ENCODE measurements around the gene APOL2.
"Not testable (repeated sequence)": the region's sequence is repeated elsewhere in the genome, so short reads cannot be mapped to it uniquely, and the experiment has no call there.

The APOL2 gene

DNA sequence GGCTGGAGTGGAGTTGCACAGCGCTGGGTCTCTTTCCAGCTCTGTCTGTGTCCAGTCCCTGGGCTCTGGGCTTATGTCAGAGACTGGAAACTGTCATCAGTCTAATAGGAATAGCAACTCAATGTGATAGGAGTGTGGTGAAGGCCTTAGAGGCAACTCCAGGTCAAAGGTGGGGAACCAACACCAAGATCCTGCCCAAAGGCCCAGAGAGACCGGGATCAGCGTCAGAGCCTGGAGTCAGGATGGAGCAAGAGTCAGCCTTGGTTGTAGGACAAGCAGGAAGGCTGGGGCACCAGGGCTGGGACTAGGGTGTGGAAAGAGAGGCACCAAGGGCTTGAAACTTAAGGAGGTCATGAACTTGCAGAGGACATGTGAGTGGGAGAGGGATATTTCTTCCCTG lies 23.0 kb upstream of the APOL2 start:
- DNase-seq (ENCODE audit: low spot score) = not testable (repeated sequence)

DNA sequence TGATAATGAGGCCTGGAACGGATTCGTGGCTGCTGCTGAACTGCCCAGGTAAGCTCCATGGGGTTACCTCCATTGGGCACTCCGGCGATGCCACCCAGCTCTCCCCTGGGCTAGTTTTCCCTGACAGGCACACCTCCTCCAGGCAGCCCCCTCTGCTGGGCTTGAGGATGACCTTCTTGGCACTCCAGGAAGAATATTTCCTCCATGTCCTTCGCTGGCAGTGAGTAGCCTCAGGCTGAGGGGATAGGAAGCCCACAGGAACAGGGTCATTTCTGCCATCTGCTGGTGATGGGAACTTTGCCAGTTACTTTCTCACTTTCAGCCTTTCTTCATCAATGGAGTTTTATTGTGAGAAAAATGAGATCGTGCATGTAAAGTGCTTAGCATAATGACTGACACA lies 22.3 kb upstream of the APOL2 start:
- not testable (repeated sequence) for DNase-seq (ENCODE audit: low spot score)

DNA sequence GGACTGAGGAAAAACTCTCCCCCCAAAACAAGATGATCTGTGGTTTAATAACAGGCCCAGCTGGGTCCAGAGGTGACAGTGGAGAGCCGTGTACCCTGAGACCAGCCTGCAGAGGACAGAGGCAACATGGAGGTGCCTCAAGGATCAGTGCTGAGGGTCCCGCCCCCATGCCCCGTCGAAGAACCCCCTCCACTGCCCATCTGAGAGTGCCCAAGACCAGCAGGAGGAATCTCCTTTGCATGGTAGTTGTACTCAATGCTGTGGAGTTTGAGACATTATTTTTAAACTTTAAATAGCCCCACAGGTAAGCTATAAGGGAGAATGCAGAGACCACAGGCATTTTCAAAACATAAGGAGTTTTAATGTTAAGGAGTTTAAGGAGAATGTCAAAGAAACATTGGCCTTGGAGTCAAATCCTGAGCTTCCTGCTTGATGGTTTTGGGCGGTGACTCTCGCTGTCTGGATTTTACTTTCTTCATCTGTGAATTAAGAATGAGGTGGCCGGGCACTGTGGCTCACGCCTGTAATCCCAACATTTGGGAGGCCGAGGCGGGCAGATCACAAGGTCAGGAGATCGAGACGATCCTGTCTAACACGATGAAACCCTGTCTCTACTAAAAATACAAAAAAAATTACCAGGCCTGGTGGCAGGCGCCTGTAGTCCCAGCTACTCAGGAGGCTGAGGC lies 20.4 kb upstream of the APOL2 start:
- no peak for DNase-seq (ENCODE audit: low spot score)

DNA sequence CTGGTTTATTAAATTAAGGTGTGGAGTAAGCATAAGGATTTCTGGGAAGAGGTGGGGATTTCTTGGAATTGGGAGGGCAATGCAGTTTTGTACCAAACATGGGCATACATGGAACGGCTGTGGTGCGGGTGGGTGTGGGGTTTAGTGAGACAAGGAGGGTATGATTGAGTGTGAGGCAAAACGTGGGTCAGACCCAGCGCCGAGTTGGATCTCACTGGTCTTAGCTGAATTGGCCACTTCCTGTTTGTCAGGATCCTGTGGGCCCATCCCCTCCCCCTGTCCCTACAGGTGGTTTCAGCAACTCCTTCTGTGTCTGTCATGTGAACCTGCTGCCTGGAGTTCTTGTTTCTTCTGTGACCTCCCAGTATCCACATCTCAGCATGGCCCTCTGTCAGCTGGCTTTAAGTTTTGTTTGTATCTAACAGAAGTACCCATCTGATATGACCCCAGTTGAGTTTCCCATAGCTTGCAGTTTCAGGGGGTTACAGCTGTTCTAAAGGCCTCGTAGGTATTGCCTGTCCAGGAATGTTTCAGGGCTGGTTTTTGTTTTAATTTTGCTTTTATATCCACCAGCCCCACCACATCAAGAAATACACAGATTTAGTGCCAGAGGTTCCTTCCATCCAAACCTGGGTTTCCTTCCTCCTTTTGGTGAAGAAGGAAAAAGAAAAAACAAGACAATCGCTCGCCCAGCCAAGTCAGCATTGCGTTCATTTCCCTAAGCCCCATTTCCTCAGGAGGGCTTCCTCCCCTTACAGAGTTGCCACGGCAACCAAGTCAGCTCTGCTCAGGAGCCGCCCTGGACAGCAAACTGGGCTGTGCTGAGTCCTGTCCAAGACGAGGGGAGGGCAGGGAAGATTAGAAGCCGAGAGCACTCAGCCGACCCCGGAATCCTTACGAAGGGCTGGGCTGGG lies 19.6 kb upstream of the APOL2 start:
- no peak for DNase-seq (ENCODE audit: low spot score)

DNA sequence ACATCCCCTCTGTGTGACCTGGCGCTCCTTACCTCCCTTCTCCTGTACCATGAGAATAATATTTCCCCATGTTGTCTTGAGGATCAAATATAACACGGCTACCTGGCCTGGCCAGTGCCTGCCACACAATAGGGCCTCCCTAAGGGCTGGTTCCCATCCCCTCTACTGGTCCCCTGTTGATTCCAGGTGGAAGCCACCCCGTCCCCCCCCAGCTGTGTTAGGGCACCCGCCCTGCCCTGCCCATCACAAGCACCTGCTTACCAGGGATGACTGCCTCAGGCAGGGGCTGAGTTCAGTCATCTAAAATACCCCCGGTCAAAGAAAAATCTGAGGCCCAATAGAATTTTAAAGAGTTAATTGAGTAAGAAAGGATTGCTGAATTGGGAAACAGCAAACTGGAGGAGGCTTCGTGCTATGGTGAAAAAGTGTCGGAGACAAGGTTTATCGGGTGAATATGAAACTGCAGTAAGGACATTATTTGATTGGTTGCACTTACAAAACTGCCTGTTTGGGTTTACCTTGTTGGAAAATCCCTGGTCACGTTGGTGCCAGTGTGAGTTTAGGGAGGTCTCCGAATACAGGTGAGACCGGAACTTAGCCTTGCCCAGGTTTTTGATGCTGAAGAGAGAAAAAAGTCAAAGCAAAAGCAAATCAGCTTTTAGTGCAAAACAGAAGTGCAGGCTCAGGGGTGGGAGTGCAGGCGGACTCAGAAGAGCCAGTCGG lies 18.8 kb upstream of the APOL2 start:
- no peak for DNase-seq (ENCODE audit: low spot score)

DNA sequence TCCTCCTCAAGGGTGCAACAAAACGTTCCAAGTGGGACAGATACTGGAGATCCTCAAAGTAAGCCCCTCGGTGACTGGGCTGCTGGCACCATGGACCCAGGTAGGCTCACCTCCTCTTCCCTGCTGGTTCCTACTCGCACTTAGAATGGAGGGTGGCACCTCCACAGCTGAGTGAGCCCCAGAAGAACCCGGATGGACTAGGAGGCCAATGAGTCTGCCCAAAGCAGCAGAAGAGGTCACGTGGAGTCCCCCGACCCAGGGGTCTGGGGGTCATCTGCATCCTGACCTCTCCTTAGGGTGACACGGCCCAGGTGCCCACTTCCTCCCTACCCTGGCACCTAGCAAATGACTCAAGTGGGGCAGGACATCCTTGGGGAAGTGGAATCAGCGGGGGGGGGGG lies 18.0 kb upstream of the APOL2 start:
- no peak for DNase-seq (ENCODE audit: low spot score)

DNA sequence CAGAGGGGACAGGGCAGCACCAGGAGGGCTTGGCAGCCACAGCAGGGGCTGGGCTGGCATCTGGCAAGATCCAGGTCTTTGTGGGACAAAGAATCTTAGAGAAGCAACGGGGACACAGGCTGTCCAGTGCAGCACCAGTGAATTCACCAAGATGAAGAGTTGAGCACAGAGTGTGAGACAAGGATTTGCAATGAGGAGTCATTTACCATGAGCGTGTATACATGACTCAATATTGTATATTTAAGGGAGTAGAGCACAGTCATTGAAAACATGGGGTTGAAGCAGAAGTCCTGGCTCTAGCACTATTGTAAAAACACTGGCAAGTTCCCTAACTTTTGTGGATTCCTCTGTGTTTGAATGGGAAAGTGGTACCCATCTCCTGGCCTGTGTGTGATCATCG lies 17.2 kb upstream of the APOL2 start:
- DNase-seq (ENCODE audit: low spot score) = no peak

DNA sequence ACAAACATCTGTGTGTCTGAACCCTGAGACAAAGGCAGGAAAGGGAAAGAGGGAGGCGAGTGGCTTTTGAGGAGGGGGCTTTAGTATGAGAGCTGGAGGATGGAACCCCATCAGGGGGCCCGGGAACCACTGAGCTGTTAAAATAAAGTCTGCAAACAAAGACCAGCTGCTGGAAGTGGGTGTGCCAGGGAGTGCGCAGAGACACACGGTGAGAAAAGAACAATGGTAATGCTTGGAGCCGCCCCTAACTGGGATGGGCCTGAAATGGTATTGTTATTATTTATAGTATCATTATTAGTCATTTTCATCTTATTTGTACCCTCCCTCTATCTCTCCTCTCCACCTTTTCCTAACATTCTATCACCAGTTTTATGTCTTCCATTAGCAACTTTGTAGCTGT lies 16.2 kb upstream of the APOL2 start:
- DNase-seq (ENCODE audit: low spot score) = not testable (repeated sequence)

DNA sequence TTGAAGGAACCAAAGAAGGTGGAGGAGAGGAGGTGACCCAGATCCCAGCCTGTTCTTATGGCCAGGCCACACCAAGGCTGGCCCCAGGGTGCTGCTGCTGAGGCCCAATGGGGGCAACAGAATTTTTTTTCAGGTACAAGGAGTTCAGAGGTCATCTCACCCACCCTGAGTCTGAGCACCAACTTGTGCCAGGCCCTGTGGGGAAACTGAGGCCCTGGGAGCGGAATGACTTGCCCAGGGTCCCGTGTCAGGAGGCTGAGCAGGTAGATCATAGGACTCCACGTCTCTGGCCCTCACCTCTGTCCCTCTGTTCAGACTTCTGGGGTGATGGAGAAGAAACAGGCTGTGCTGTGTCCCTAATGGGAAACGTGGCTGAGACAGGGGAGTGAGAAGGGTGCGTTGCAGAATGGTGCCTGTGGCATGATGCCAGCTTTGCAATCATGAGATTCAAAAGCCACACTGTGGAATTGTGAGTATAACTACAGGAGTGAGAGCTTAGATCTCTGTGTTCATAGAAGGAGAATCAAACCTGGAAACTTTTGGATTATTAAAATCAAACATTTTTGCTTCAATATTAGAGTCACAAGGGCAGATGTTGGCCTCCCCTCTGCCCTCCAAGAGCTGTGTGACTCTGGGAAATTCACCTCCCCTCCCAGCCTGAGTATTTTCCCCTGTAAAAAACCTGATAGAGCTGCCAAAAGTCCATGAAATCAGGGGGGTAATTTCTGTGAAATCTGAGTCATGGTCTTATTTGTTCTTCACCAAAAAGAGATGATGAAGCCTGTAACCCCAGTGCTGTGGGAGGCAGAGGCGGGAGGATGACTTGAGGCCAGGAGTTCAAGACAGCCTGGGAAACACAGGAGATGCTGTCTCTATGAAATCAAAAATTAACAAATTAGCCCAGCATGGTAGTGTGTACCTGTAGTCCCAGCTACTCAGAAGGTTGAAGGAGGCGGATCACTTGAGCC lies 14.5 kb upstream of the APOL2 start:
- DNase-seq (ENCODE audit: low spot score) = no peak

DNA sequence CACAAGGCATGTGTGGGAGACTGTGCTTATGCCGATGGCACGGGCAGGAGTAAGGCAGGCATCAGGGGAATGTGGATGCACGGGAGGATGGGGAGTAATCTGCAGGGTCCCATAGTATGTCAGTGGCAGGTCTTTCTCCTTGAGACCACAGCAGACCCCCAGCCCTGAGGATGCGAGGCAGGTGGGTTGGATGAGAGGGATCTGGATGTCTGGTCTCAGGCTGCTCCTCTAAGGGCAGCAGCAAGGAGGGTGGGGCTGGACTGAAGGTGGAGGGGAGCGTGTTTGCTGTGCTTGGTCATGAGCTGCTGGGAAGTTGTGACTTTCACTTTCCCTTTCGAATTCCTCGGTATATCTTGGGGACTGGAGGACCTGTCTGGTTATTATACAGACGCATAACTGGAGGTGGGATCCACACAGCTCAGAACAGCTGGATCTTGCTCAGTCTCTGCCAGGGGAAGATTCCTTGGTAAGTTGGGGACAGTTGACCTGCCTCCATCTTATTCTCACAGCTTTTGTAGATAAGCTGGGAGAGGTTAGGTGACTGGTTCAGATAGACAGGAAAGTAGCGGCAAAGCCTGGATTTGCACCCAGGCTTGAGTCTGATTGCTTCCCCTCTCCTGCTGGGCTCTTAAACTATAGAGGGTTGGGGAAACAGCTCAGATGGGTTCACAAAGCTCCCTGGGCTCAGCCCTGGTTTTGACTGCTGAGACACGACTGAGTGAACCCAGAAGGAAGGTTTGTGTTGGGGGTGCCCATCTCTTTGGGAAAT lies 13.6 kb upstream of the APOL2 start, which contains the start of gene APOL1:
TSS of gene APOL1 (plus strand) at position 380 of the 769 bp plus-strand sequence. CDS start 1,823 bp downstream, outside the sequence.
- peak; percentile 67 for DNase-seq (ENCODE audit: low spot score)

DNA sequence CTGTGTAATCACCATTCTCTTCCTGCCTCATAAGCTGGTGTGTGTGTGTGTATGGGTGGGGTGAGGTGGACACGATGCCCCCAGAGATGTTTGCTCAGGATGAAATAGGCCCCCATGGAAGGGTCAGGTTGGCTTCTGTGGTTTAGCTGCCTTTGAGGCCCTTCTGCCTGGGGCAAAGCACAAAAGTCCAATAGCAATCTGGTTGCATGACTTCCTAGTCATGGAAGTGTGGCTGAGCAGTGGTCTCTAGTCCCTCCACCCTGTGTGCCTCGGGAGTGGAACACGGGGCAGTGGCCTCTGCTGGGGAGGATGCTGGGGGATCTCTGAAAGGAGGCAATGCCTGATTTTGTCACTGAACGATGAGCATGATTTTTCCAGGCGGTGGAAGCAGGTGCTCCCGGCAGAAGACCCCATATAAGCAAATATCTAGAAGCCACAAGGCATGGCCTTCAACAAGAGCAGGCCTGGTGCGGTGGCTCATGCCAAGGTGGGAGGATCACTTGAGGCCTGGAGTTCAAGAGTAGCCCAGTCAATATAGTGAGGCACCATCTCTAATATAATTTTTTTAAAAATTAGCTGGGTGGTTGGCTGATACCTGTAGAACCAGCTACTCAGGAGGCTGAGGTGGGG lies 12.8 kb upstream of the APOL2 start:
- not testable (repeated sequence) for DNase-seq (ENCODE audit: low spot score)

DNA sequence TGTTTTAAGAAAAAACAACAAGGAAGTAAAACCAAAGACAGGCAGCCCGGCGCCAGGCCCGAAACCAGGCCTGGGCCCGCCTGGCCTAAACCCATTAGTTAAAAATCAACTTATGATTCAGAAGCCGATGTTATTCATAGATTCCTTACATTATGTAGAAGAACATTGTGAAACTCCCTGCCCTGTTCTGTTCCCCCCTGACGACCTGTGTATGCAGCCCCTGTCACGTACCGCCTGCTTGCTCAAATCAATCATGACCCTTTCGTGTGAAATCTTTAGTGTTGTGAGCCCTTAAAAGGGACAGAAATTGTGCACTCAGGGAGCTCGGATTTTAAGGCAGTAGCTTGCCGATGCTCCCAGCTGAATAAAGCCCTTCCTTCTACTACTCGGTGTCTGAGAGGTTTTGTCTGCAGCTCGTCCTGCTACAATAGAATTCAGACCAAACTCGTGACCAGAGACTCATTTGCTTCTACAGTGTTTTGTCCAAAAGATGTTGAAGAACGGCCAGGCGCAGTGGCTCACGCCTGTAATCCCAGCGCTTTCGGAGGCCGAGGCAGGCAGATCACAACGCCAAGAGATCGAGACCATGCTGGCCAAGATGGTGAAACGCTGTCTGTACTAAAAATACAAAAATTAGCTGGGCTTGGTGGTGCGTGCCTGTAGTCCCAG lies 11.1 kb upstream of the APOL2 start:
- not testable (repeated sequence) for DNase-seq (ENCODE audit: low spot score)

DNA sequence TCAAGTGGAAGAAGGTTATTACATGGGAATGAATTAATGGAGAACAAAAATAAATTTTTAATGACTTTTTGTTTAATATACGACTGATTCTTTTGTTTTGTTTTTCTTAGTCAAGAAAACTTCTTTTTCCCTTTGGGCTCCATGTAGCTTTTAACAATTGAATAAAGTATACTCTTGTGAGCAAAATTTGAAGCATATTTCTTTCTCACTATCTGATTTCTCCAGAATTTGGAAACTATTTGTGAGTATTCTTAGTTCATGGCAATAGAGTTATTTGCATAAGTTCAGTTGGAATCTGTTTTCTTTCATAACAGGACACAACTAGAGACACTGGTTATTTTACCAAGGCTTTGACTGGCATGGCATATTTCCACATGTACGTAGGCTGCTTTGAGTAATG lies 9.8 kb upstream of the APOL2 start:
- DNase-seq (ENCODE audit: low spot score) = no peak

DNA sequence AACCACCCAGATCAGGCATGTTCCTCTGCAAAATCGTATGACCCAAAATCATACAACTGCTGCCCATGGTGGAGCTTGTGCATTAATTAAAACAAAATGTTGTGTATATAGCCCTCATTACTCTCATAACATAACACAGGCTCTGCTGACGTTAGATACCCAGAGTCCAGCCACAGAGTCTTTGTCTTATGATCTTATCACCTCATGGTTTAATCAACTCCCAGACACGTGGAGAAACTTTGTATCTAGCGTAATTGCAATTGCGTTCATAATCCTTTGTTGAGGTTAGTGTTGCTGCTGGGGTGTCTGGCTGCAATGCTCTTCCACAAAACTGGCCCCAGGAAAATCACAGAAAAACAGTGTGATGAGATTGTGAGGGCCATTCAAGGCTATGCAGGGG lies 8.6 kb upstream of the APOL2 start:
- no peak for DNase-seq (ENCODE audit: low spot score)

DNA sequence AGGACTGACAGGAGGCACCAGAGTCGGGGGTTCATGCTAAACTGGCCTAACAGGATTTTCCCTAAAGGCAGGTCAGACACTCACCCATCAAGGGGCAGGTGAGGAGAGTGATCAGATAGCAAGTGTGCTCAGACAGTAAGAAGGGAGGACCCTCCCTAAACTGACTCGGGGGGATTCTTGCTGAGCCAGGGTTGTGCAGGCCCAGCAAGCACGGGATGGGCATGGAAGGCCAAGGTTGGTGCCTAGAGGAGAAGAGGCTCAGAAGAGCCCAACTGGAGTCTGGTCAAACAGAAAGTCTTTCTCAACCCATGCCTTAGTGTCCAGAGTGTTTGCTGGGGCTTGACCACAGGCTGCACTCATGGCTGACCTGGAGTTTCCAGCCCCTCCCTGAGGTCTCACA lies 7.4 kb upstream of the APOL2 start:
- DNase-seq (ENCODE audit: low spot score) = no peak

DNA sequence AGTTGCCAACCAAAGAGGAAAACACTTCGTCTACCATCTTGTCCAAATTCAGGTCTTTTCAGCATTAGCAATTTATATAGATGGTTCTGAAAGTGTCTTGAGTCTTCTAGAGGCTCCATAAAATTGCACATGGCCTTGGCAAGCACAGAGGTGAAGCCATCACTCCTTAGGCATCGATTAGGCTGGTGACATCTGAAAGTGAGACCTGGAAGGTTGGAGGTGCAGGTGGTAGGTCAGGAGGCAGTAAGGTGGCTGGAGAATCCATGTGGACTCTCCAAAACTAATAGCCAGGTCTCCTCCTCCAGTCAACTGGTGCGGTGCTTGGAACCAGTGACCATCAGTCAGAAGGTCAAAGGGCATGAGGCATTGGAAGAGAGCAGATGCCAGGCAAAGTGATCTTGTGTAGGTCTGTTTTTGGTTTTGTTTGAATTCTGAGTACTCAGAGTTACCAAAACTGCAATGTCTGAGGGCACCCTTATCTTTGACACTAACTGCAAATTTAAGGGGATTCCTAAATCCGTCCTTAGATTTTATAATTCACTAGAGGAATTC lies 6.6 kb upstream of the APOL2 start:
- DNase-seq (ENCODE audit: low spot score) = no peak

DNA sequence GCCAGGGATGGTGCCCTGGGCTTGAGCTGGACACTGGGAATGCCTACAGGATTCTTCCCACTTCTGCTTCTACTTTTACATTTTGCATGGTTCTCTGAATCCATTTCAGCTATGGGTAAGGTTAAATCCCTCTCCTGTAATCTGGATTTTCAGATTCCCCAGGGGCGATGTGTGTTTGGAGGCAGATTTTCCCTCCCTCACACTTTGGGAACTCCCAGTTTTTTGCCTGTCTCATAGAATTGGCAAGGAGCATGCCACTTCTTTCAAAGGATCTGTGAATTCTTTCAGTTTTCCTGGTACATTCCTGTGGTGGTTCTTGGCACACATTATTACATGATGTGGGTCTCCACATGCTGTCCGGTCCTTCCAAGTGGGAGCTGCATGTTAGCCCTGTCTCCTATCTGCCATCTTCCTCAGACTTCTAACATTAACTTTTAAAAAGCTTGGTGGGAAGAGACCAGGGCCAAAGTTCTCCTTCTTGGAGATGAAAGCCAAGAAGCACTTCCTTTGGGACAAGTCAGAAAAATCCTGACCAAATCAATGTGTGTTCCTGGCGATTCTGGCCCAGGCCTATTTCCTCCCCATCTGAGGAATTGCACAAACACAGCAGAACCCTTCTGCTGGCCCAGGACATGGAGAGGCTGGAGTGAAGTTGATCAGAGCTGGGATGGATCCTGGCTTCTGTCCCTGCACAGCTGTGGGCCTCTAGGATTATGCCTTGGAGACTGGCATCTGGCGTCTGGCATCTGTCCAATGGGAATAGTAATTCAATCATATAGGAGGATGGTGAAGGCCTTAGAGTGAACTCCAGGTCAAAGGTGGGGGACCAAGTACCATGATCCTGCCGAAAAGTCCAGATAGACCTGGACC lies 5.4 kb upstream of the APOL2 start:
- no peak for DNase-seq (ENCODE audit: low spot score)

DNA sequence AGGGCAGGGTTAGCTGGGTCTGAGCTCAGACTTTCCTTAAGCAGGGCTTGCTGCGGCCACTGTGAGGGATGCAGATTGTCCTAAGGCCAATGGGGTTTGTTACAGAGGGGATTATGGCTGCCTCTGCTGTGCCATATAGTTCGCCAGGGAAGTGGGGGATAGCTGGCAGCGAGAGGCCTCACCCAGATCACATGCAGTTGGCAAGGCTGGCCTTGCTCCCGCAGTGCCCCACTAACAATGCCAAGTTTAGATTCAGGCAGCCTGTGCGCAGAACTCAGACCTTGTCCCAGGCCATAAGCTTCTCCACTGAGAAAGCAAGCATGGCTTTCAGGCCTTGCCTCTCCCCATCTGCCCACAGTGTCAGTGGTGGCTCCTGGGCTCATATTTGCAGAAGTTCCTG lies 4.7 kb upstream of the APOL2 start:
- no peak for DNase-seq (ENCODE audit: low spot score)

DNA sequence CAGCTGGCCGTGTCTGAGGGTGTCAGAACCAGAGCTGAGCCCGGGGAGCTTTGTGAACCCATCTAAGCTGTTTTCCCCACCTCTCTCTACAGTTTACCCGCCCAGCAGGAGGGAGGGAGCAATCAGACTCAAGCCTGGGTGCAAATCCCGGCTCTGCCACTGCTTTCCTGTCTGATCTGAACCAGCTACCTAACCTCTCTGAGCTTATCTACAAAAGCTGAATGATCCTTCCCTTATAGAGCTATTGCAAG lies 252 bp downstream of the APOL2 start:
- no peak for DNase-seq (ENCODE audit: low spot score)

Measured in hepatic stellate cell (primary cell).